Epidermal melanocyte (primary cell): ENCODE results near the gene CA5A.
"Not testable (repeated sequence)": the region's sequence is repeated elsewhere in the genome, so short reads cannot be mapped to it uniquely, and the experiment has no call there.

ENCODE experiments used
- DNase-seq: peaks from one replicate; pipeline ENCODE4 v3.0.0; 2011; ENCODE audit warnings: low spot score; ENCODE audit not compliant: insufficient read length

The CA5A gene

GRCh38 chr16:87896924-87897520, 39.3 kb downstream of the CA5A start:
- DNase-seq: not testable (repeated sequence)

- DNase-seq: not testable (repeated sequence)
Observed at GRCh38 chr16:87896176-87896890, 40.0 kb downstream of the CA5A start.

- peak; percentile 28 for DNase-seq
Observed at GRCh38 chr16:87895641-87896141, 40.6 kb downstream of the CA5A start.

- DNase-seq: not testable (repeated sequence)
Observed at GRCh38 chr16:87894005-87894404, 42.3 kb downstream of the CA5A start.

GRCh38 chr16:87891764-87892163, 44.6 kb downstream of the CA5A start:
- no peak for DNase-seq

- not testable (repeated sequence) for DNase-seq
Observed at GRCh38 chr16:87889762-87890161, 46.6 kb downstream of the CA5A start.

GRCh38 chr16:87888346-87888745, 48.0 kb downstream of the CA5A start:
- DNase-seq: not testable (repeated sequence)

GRCh38 chr16:87887931-87888330, 48.4 kb downstream of the CA5A start:
- not testable (repeated sequence) for DNase-seq

- DNase-seq: not testable (repeated sequence)
Observed at GRCh38 chr16:87885371-87885967, 50.9 kb downstream of the CA5A start.

- DNase-seq: no peak
Observed at GRCh38 chr16:87882436-87883019, 53.8 kb downstream of the CA5A start.

GRCh38 chr16:87881324-87882200, 54.8 kb downstream of the CA5A start:
- no peak for DNase-seq

GRCh38 chr16:87880117-87880696, 56.1 kb downstream of the CA5A start:
- DNase-seq: no peak

GRCh38 chr16:87879411-87880013, 56.8 kb downstream of the CA5A start:
- DNase-seq: not testable (repeated sequence)

GRCh38 chr16:87878704-87879103, 57.6 kb downstream of the CA5A start:
- DNase-seq: no peak

- DNase-seq: no peak
Observed at GRCh38 chr16:87877942-87878507, 58.3 kb downstream of the CA5A start.

- DNase-seq: no peak
Observed at GRCh38 chr16:87874639-87875427, 61.5 kb downstream of the CA5A start.

- DNase-seq: not testable (repeated sequence)
Observed at GRCh38 chr16:87870418-87871291, 65.7 kb downstream of the CA5A start.

GRCh38 chr16:87869879-87870417, 66.4 kb downstream of the CA5A start:
- not testable (repeated sequence) for DNase-seq
